HL-60/S4 (cell line): ENCODE results near the gene CFAP61.

Experiments
- in situ Hi-C: fragments of 300-500 bp; cut with MboI; formaldehyde crosslinking; loops from 2 replicates; pipeline ENCODE4 v1.14.3; 2022; ENCODE audit warnings: low sequenced_read_pairs

The CFAP61 gene

GRCh38 chr20:20353576-20353975, 301.2 kb downstream of the CFAP61 start:
- in situ Hi-C loops: loop anchor here (25.0 kb wide), 1 partner anchor 209 kb away; no protein-coding TSS in a partner anchor

- in situ Hi-C loops: loop anchor here (25.0 kb wide), 1 partner anchor 207 kb away; no protein-coding TSS in a partner anchor
These were observed 303.2 kb downstream of the CFAP61 start for GRCh38 chr20:20355503-20355902.

GRCh38 chr20:20358801-20359200, 306.5 kb downstream of the CFAP61 start:
- in situ Hi-C loops: loop anchor here (25.0 kb wide), 1 partner anchor 204 kb away; no protein-coding TSS in a partner anchor

GRCh38 chr20:20359628-20360027, 307.3 kb downstream of the CFAP61 start:
- in situ Hi-C loops: loop anchor here (25.0 kb wide), 1 partner anchor 203 kb away; no protein-coding TSS in a partner anchor

- in situ Hi-C loops: loop anchor here (25.0 kb wide), 1 partner anchor 202 kb away; no protein-coding TSS in a partner anchor
These were observed 308.1 kb downstream of the CFAP61 start for GRCh38 chr20:20360464-20360863.

- in situ Hi-C loops: loop anchor here (25.0 kb wide), 1 partner anchor 199 kb away; no protein-coding TSS in a partner anchor
These were observed 310.6 kb downstream of the CFAP61 start for GRCh38 chr20:20362774-20363433.

GRCh38 chr20:20363434-20363798, 311.1 kb downstream of the CFAP61 start:
- in situ Hi-C loops: loop anchor here (25.0 kb wide), 1 partner anchor 199 kb away; no protein-coding TSS in a partner anchor

- in situ Hi-C loops: loop anchor here (25.0 kb wide), 1 partner anchor 198 kb away; no protein-coding TSS in a partner anchor
These were observed 311.7 kb downstream of the CFAP61 start for GRCh38 chr20:20363799-20364592.

- in situ Hi-C loops: loop anchor here (25.0 kb wide), 1 partner anchor 197 kb away; no protein-coding TSS in a partner anchor
These were observed 312.5 kb downstream of the CFAP61 start for GRCh38 chr20:20364593-20365479.

GRCh38 chr20:20365480-20366161, 313.3 kb downstream of the CFAP61 start:
- in situ Hi-C loops: loop anchor here (25.0 kb wide), 1 partner anchor 197 kb away; no protein-coding TSS in a partner anchor

GRCh38 chr20:20366551-20366875, 314.2 kb downstream of the CFAP61 start:
- in situ Hi-C loops: loop anchor here (25.0 kb wide), 1 partner anchor 196 kb away; no protein-coding TSS in a partner anchor

GRCh38 chr20:20366876-20367574, 314.7 kb downstream of the CFAP61 start:
- in situ Hi-C loops: loop anchor here (25.0 kb wide), 1 partner anchor 195 kb away; no protein-coding TSS in a partner anchor

- in situ Hi-C loops: loop anchor here (25.0 kb wide), 1 partner anchor 195 kb away; no protein-coding TSS in a partner anchor
These were observed 315.5 kb downstream of the CFAP61 start, which contains the start of gene INSM1 for GRCh38 chr20:20367575-20368417. Gene INSM1 (plus strand): TSS chr20:20368104. CDS start chr20:20368268, 164 bp downstream.

- in situ Hi-C loops: loop anchor here (25.0 kb wide), 1 partner anchor 194 kb away; no protein-coding TSS in a partner anchor
These were observed 316.3 kb downstream of the CFAP61 start for GRCh38 chr20:20368418-20369249.

- in situ Hi-C loops: loop anchor here (25.0 kb wide), 1 partner anchor 193 kb away; no protein-coding TSS in a partner anchor
These were observed 317.1 kb downstream of the CFAP61 start for GRCh38 chr20:20369250-20370093.

- in situ Hi-C loops: loop anchor here (25.0 kb wide), 1 partner anchor 192 kb away; no protein-coding TSS in a partner anchor
These were observed 317.8 kb downstream of the CFAP61 start for GRCh38 chr20:20370094-20370575.
